NB4 (cell line): ENCODE measurements around the gene LIPE.

Experiments
- POLR2A ChIP-seq: IDR thresholded peaks from 2 replicates; pipeline ENCODE4 v1.6.1; 2011; ENCODE audit warnings: mild to moderate bottlenecking; ENCODE audit not compliant: insufficient read length; ENCODE audit errors: extremely low read depth
- TF ChIP-seq, protein P1 (sequence below): IDR thresholded peaks from one replicate; pipeline ENCODE4 v1.5.1; 2012; ENCODE audit warnings: low read depth, low read length

GRCh38 chr19:42400404-42400803 lies 26.8 kb downstream of the LIPE start:
- TF ChIP-seq, protein P1, sequence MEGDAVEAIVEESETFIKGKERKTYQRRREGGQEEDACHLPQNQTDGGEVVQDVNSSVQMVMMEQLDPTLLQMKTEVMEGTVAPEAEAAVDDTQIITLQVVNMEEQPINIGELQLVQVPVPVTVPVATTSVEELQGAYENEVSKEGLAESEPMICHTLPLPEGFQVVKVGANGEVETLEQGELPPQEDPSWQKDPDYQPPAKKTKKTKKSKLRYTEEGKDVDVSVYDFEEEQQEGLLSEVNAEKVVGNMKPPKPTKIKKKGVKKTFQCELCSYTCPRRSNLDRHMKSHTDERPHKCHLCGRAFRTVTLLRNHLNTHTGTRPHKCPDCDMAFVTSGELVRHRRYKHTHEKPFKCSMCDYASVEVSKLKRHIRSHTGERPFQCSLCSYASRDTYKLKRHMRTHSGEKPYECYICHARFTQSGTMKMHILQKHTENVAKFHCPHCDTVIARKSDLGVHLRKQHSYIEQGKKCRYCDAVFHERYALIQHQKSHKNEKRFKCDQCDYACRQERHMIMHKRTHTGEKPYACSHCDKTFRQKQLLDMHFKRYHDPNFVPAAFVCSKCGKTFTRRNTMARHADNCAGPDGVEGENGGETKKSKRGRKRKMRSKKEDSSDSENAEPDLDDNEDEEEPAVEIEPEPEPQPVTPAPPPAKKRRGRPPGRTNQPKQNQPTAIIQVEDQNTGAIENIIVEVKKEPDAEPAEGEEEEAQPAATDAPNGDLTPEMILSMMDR = no peak
- no peak for TF ChIP-seq POLR2A
